Osteoblast (primary cell): ENCODE measurements around the gene ALOXE3. TPM values are rescaled to one million over a fixed set of nuclear protein-coding genes. Genes with fewer than 3 reads are reported as not detected.

Source experiments
- DNase-seq: peaks from one replicate; pipeline ENCODE4 v3.0.0; 2011; ENCODE audit warnings: low spot score, mixed read lengths; ENCODE audit not compliant: insufficient read length; ENCODE audit errors: missing footprints
- H2AFZ ChIP-seq: 2 replicates; pipeline ENCODE4 v1.6.0; 2011; ENCODE audit warnings: mild to moderate bottlenecking, low read length
- H3K27ac ChIP-seq: 2 replicates; pipeline ENCODE4 v1.5.1; 2011; ENCODE audit warnings: mild to moderate bottlenecking, low read depth, low read length, moderate library complexity
- H3K27me3 ChIP-seq: 2 replicates; pipeline ENCODE4 v1.6.0; 2012; ENCODE audit warnings: mild to moderate bottlenecking, control low read depth, inconsistent platforms, low read length, moderate library complexity; ENCODE audit not compliant: insufficient read depth
- H3K36me3 ChIP-seq: 2 replicates; pipeline ENCODE4 v1.5.1; 2011; ENCODE audit warnings: mild to moderate bottlenecking, low read length, control low read depth, moderate library complexity; ENCODE audit not compliant: insufficient read depth
- H3K4me1 ChIP-seq: 2 replicates; pipeline ENCODE4 v1.5.1; 2011; ENCODE audit warnings: mild to moderate bottlenecking, low read length, control low read depth, moderate library complexity; ENCODE audit not compliant: insufficient read depth
- H3K4me2 ChIP-seq: 2 replicates; pipeline ENCODE4 v1.6.0; 2011; ENCODE audit warnings: mild to moderate bottlenecking, low read length; ENCODE audit not compliant: insufficient read depth
- H3K4me3 ChIP-seq: fragments of 200-600 bp; sonication (generic); 3 replicates; pipeline ENCODE4 v1.5.1; 2012; ENCODE audit warnings: mild to moderate bottlenecking, low read length, inconsistent platforms; ENCODE audit not compliant: insufficient read depth
- H3K79me2 ChIP-seq: 2 replicates; pipeline ENCODE4 v1.6.0; 2012; ENCODE audit warnings: mild to moderate bottlenecking, low read length, control low read depth, inconsistent platforms; ENCODE audit not compliant: insufficient read depth
- H3K9me3 ChIP-seq: 2 replicates; pipeline ENCODE4 v1.5.1; 2011; ENCODE audit warnings: low read depth, low read length, control low read depth
- H4K20me1 ChIP-seq: 2 replicates; pipeline ENCODE4 v1.6.0; 2012; ENCODE audit warnings: mild to moderate bottlenecking, low read length, control low read depth; ENCODE audit not compliant: insufficient read depth
- CTCF ChIP-seq: IDR thresholded peaks from 2 replicates; pipeline ENCODE4 v1.5.1; 2011; ENCODE audit warnings: mild to moderate bottlenecking, low read depth, low read length, moderate library complexity; ENCODE audit errors: extremely low read depth
- total RNA-seq: library from RNA; depleted of rRNA; stranded (reverse); fragments of >200 nt; gene quantifications from 2 replicates; pipeline ENCODE4 v1.2.3, GENCODE V29; 2012

ALOXE3 gene
- total RNA-seq, 1 donor = not detected

GRCh38 chr17:8161289-8162232 is 43.2 kb upstream of the ALOXE3 start:
- Histone ChIP-seq H3K79me2 (peaks cover 34% of the 10 kb centered on the region), H3K4me1 (peaks cover 41% of the 10 kb centered on the region), H3K9me3 (no peaks in the 10 kb centered on the region), H3K36me3 (peaks cover 19% of the 10 kb centered on the region), H4K20me1 (peaks cover 14% of the 10 kb centered on the region), H3K27ac (peak overlapping the region; percentile 96), H3K4me3 (peak overlapping the region; percentile 100), H3K4me2 (peak overlapping the region; percentile 91), H3K27me3 (no peaks in the 10 kb centered on the region), H2AFZ (no peak overlapping the region)
- TF ChIP-seq CTCF = no peak
- peak; percentile 59 for DNase-seq

- H4K20me1 ChIP-seq = peaks cover 14% of the 10 kb centered on the region
- H3K4me2 ChIP-seq = peak overlapping the region; percentile 91
- H3K36me3 ChIP-seq = peaks cover 19% of the 10 kb centered on the region
- peaks cover 42% of the 10 kb centered on the region for H3K4me1 ChIP-seq
- no peaks in the 10 kb centered on the region for H3K27me3 ChIP-seq
- TF ChIP-seq CTCF = no peak
- peak overlapping the region; percentile 96 for H3K27ac ChIP-seq
- H3K9me3 ChIP-seq = no peaks in the 10 kb centered on the region
- no peak overlapping the region for H3K4me3 ChIP-seq
- peaks cover 36% of the 10 kb centered on the region for H3K79me2 ChIP-seq
- no peak overlapping the region for H2AFZ ChIP-seq
- peak; percentile 67 for DNase-seq
Observed at GRCh38 chr17:8160741-8161221, 42.5 kb upstream of the ALOXE3 start.

- Histone ChIP-seq H3K36me3 (peaks cover 19% of the 10 kb centered on the region), H2AFZ (no peak overlapping the region), H3K4me3 (no peak overlapping the region), H3K9me3 (no peaks in the 10 kb centered on the region), H3K4me1 (peaks cover 47% of the 10 kb centered on the region), H3K27ac (peak overlapping the region; percentile 36), H3K27me3 (no peaks in the 10 kb centered on the region), H3K79me2 (peaks cover 41% of the 10 kb centered on the region), H4K20me1 (peaks cover 14% of the 10 kb centered on the region), H3K4me2 (no peak overlapping the region)
- no peak for TF ChIP-seq CTCF
- peak; percentile 71 for DNase-seq
Observed at GRCh38 chr17:8160224-8160577, 41.9 kb upstream of the ALOXE3 start.
